GM08714 (cell line): ENCODE data around the gene AP5S1.
"Not testable (repeated sequence)": the region's sequence is repeated elsewhere in the genome, so short reads cannot be mapped to it uniquely, and the experiment has no call there.

Experiments used
- H3K4me3 ChIP-seq: fragments of 200-500 bp; sonication (Bioruptor generic); 2 replicates; pipeline ENCODE4 v1.5.1; 2014; ENCODE audit warnings: mild to moderate bottlenecking, low read length, inconsistent platforms
- ZNF274 ChIP-seq: IDR thresholded peaks from 2 replicates; pipeline ENCODE4 v1.6.1; 2012; ENCODE audit warnings: mild to moderate bottlenecking, low read depth, low read length

AP5S1 gene

GRCh38 chr20:3828798-3829197 is 8.5 kb downstream of the AP5S1 start:
- no peak overlapping the region for H3K4me3 ChIP-seq
- TF ChIP-seq ZNF274, result no peak

- not testable (repeated sequence) for H3K4me3 ChIP-seq
These were observed 9.5 kb downstream of the AP5S1 start for GRCh38 chr20:3829891-3830290.

- no peak for TF ChIP-seq ZNF274
- no peak overlapping the region for H3K4me3 ChIP-seq
These were observed 15.8 kb downstream of the AP5S1 start for GRCh38 chr20:3836132-3836531.

GRCh38 chr20:3839328-3839727 is 19.0 kb downstream of the AP5S1 start:
- no peak for TF ChIP-seq ZNF274
- no peak overlapping the region for H3K4me3 ChIP-seq

GRCh38 chr20:3840201-3840600 is 19.9 kb downstream of the AP5S1 start:
- not testable (repeated sequence) for H3K4me3 ChIP-seq

- TF ChIP-seq ZNF274, result no peak
- H3K4me3 ChIP-seq, result no peak overlapping the region
These were observed 22.1 kb downstream of the AP5S1 start for GRCh38 chr20:3842348-3842930.

- no peak overlapping the region for H3K4me3 ChIP-seq
- TF ChIP-seq ZNF274, result no peak
These were observed 23.1 kb downstream of the AP5S1 start for GRCh38 chr20:3843490-3843889.

GRCh38 chr20:3843990-3844619 is 23.8 kb downstream of the AP5S1 start:
- not testable (repeated sequence) for H3K4me3 ChIP-seq

GRCh38 chr20:3846378-3846739 is 26.0 kb downstream of the AP5S1 start:
- no peak for TF ChIP-seq ZNF274
- peak overlapping the region; percentile 86 for H3K4me3 ChIP-seq

GRCh38 chr20:3846740-3847428 is 26.5 kb downstream of the AP5S1 start, which contains the start of gene MAVS:
Gene MAVS, plus strand, starts transcription at chr20:3846834. Its CDS starts 7,791 bp downstream, at chr20:3854625.
- TF ChIP-seq ZNF274, result no peak
- H3K4me3 ChIP-seq, result peak within 1 kb of the TSS; percentile 86

GRCh38 chr20:3847429-3847940 is 27.1 kb downstream of the AP5S1 start:
- no peak for TF ChIP-seq ZNF274
- H3K4me3 ChIP-seq, result peak overlapping the region; percentile 86

- H3K4me3 ChIP-seq, result no peak overlapping the region
- TF ChIP-seq ZNF274, result no peak
These were observed 28.2 kb downstream of the AP5S1 start for GRCh38 chr20:3848565-3848964.

- TF ChIP-seq ZNF274, result no peak
- no peak overlapping the region for H3K4me3 ChIP-seq
These were observed 34.1 kb downstream of the AP5S1 start for GRCh38 chr20:3854462-3854871.

- no peak for TF ChIP-seq ZNF274
- H3K4me3 ChIP-seq, result no peak overlapping the region
These were observed 37.1 kb downstream of the AP5S1 start for GRCh38 chr20:3857405-3857804.

GRCh38 chr20:3858689-3859088 is 38.3 kb downstream of the AP5S1 start:
- H3K4me3 ChIP-seq, result no peak overlapping the region
- TF ChIP-seq ZNF274, result no peak
